GM19328 (cell line): ENCODE data around the gene NLGN1.

Source experiments
- ATAC-seq: cut with Tn5 transposase; IDR thresholded peaks from one replicate; pipeline ENCODE4 v1.9.1; 2021; ENCODE audit warnings: mild to moderate bottlenecking, moderate library complexity; ENCODE audit not compliant: unreplicated experiment

The NLGN1 gene

GRCh38 chr3:174247687-174248152, 850.2 kb downstream of the NLGN1 start:
- ATAC-seq, result no peak

- no peak for ATAC-seq
These were observed 854.1 kb downstream of the NLGN1 start for GRCh38 chr3:174251681-174252080.

GRCh38 chr3:174253196-174253823, 855.8 kb downstream of the NLGN1 start:
- no peak for ATAC-seq

DNA sequence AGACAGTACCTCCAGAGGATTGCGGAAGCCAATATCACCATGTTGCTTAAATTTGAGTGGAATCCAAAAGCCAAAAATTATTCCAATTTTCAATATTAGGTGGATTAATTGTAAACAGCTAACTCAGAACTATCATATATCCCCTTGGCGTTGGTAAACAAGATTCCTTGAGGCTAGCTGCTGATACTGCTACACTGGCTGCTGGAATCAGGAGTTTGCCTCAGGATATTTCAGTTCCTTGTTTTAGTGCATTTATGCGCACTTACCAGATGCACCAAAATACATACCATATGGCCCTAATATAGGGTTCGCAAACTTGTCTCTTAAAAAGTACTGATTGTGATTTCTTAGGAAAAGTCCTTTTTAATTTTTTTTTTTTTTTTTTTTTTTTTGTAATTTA, 856.4 kb downstream of the NLGN1 start:
- no peak for ATAC-seq

DNA sequence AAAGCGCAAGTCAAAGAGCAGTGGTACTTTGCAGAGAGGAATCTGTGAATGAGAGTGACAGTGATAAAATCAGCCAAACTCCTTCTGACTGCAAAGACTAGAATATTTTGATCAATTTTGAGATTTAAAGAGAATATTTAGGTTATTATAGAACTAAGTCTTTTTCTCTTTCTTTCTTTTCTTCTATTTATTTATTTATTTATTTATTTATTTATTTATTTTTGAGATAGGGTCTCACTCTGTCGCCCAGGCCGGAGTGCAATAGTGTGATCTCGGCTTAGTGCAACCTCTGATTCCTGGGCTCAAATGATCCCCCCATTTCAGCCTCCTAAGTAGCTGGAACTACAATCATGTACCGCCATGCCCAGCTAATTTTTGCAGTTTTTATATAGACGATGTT, 857.9 kb downstream of the NLGN1 start:
- ATAC-seq, result no peak

GRCh38 chr3:174266476-174266875, 868.9 kb downstream of the NLGN1 start:
- ATAC-seq, result no peak

DNA sequence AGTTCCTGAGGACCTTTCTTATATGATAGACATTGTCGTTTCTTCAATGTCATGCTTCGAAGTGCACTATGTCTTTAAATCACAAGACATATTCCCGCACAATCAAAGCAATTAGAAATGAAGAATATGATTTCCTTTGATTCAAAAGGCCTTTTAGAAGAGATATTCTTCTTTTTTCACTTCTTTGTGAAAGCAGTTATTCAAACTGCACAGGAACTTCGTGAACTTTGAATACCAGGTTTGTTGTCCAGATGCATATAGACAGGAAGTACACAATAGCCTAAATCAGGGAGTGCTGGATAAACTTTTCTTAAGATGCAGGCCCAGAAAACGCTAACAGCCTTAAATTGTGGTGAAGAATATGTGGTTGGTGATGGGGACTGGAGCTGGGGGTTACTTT, 870.5 kb downstream of the NLGN1 start:
- no peak for ATAC-seq

DNA sequence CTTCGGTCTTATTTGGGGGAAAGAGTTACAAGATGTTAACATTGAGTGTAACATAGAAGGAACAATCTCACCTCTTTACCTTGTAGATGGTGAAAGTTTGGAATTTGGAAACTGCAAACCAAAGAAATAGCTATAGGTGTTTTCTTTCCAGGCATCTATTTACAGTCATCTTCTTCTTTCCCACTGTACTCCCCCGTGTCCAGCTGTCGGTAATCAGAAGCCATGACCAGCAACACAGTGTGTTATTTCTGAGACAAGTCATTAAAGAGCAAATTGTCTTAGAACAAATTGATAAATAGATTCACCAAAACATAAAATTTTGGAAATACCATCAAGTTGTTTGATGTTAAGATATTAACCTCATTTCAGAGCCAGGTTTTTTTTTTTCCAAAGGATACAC, 871.0 kb downstream of the NLGN1 start:
- no peak for ATAC-seq

- no peak for ATAC-seq
These were observed 873.3 kb downstream of the NLGN1 start for GRCh38 chr3:174270841-174271240.

DNA sequence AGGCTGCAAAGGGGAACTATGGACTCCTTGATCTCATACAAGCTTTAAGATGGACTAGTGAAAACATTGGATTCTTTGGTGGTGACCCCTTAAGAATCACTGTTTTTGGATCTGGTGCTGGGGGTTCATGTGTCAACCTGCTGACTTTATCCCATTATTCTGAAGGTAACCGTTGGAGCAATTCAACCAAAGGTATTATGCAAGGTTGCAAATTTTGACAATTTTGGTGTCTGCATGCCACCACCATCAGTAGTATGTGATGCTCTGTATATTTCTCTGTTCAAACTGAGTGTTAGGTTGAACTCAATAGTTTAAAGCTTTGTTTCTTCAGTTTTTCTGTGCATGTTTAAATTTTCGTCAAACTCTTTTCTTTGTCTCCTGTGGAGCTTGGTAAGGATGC, 877.8 kb downstream of the NLGN1 start:
- no peak for ATAC-seq

DNA sequence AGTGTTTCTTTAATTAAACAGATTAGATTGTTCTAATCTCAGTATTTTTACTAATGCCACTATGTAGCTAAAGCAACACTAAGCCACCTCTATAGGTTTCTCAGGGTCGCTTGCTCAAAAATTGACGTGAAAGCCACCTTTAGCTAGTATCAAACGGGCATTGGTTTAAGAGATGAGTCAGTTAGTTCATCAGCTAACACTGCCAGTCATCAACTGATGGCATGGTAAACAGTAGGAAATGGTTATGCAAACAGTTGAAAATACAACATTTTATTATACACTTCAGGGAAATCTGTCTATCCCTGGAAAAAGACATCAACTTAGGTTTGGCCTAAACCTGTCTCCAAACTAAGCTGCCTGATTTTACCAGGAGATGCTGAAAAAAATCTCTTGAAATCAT, 879.3 kb downstream of the NLGN1 start:
- no peak for ATAC-seq

GRCh38 chr3:174278094-174278493, 880.5 kb downstream of the NLGN1 start:
- no peak for ATAC-seq

DNA sequence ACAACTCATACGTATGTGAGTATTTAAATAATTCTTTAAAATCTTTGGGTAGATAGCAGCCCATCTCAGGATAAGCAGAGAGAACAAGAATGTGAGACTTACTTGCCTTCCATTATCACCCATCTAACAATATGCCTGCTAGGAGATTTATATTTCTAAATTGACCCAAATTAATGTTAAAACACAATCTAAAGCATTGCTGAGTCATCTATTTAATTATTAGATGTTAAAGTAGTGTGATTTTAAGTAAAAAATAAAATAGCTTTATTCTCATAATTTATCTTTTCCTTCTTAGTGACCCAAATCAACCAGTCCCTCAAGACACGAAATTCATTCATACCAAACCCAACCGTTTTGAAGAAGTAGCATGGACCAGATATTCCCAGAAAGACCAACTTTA, 882.6 kb downstream of the NLGN1 start:
- no peak for ATAC-seq

DNA sequence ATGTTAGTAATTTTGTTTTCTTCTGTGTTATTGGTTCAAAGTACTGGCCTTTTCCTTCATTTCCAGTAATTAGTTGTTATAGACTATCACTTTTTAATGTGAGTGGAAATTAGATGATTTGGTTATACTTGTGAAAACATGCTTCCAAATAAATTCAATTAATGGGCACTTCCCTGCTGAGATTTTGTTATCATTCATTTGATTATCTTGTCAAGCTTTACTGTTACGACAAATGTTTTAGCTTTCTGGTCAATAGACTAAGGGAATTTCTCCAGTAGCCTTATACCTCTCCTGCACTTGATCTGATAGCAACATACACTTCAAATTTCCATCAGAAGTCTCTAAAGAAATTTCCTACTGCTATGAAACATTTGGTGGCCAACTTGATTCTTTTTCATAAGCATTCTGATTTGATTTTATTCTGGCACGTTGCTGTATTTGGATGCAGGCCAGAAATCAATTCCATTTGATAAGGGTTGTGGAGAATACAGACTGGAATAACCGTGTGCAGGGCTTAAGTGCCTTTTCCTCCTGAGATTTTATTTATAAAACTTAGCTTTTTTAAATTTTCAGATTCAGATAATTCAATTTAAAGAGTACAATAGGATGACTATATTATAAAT, 887.8 kb downstream of the NLGN1 start:
- ATAC-seq, result no peak

DNA sequence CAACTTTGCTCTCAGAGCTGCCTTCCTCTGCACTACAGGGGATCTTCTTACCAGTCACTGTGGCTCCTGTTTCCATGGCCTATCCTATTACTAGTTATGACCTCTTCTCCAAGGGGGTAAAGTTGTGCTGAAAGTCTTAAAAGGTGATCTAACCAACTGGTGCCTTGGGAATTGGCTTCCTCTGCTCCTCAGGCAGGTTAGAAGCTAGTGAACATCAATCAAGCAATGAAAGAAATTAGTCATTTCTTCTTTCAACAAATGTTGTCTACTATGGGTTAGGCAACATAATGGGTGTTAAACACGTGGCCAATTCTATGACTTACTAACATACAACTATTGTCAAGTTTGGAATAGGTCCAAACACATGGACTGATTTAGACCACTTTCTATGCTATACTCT, 890.2 kb downstream of the NLGN1 start:
- ATAC-seq, result no peak

DNA sequence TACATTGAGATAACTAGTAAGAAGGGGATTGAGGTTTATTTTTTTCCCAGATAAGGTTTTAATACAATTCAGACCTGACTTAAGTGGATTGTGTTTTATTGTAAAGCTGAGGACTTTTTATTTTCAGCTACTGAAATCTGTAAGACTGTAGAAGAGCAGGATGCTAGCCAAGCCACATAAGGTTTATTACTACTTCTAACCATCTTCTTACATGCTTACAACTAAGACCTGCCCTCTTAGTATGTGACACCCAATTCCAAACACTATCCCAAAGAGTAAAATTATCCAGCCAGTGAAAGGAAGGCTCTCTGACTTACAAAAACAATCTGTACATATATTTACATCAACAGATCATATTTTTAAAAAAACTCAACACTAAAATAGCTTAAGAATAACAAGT, 897.1 kb downstream of the NLGN1 start:
- no peak for ATAC-seq

DNA sequence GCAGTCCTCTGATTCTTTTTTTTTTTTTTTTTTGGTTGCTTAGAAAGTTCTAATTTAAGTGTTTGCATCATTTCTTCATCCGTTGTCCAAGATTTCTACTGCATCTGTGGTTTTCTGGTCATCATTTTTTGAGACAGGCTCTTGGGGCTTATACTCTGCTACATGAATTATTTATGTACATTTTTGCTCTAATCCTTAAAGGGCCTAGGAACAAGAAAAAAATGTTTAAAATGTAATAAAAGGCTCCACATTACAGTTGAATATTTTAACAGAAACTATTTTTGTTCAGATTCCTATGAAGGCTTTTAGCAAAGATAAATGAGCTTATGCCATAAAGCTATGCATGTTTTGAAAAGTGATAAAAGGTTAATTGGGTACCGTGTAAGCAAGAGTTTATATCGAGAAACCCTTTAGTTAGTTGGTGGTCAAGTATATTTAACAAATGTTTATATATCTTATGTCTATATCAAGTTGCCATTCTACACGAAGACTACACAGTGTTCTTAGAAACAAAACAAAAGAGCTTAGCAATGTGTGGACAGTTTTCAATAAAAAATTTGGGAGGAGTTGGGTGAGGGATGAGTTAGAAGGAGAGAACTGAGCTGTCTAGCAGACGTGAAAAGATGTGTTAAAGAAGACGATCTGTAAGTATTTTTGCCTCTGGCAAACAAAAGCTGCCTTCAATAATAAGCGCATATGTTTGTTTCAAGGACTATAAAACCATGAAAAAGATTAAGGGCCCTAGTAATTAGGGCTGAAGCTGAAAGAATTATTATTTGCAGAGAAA, 898.0 kb downstream of the NLGN1 start:
- no peak for ATAC-seq

DNA sequence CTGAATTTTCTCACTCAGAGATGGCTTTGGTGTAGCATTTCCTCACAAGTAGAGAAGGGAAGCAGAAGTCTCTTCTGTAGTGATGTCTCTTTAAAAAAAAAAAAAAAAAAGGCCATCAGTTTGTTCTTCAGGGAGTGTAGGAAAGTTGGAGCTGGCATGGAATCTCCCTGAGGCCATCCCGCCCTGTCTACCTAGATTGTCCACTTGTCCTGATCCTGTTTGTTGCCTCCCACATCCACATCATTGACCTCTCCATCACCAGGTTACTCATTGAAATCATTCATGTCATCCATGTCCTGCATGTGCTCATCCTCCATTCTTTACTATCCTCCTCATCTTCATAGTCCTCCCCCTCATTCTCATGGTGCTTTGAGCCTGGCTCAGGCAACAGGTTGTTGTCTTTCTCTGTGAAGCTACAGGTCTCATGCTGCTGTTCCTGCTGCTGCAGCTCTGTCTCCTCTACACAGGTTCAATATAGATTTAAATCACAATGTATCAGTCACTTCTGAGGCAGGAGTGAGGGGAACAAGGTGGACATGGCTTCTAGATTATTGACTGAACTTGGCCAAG, 905.3 kb downstream of the NLGN1 start:
- ATAC-seq, result no peak

DNA sequence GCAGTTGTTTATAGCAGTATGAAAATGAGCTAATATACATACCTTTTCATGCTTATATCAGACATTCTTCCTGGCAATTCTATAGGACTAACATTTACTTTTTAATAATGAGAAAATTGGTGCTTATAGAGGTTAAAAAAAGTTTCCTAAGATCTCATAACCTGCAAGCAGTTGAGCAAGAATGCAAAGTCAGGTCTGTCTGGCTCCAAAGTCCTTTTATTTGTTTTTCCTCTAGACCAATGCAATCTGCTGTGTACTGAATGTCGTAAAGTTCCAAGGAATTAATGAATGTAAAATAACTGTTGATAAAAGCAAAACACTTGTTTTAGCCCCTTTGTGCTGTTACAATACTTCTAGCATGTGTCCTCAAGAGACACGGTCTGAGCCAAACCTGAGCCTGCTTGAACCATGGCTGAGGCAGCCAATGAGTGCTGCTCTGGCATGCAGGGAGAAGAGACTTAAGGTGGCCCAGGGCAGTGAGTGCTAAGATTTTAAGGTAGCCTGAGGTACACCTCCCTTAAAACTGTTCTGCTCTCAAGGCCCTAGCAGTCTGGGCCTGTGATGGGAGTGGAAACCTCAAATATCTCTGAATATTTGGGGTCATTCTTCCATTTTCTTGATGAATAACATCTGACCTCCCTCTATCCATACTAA, 906.5 kb downstream of the NLGN1 start:
- no peak for ATAC-seq

DNA sequence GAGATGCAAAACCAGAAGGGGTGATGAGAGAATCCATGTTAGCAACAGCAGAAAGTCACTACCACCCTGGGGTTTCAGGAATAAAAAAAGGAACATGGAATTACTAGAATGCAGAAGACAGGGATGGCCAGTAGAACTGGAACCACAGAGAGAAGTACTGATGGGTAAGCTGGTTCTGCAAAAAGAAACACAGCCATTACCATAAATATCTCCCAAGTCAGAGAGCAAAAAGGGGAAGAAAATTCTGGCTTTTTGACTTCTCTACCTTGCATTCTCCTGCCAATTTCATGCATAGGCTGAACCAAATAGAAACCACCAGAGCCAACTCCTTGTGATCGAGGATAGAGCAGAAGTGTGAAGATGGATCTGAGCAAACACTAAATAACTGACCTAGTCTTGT, 911.2 kb downstream of the NLGN1 start:
- ATAC-seq, result no peak

DNA sequence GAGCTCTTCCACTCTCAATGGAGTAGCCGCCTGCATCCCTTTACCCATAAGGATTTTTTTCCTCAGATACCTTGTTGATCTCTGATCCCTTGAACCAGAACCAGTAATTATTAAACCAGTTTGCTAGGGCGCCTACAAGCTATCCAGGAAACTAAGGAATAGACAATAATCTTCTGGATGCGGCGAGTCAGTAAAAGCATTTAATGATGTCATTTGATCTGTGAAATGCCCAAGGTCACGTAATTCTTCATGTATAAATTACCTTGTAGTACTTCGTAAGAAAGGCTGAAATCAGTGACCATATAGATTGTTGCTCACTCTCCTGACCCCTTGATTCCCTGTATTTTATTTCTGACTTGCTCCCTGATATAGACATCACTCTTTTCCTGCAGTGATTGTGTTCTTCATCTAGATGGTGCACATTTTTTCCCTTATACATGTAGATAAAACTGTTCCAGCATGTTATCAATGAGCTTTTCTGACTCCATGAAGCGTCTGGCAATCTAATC, 913.0 kb downstream of the NLGN1 start:
- no peak for ATAC-seq
